RWPE2 (cell line): ENCODE results near the gene PRCC.

Experiments used
- ATAC-seq: fragments of 200-7000 bp; cut with Tn5 transposase; 3 replicates; pipeline ENCODE4 v1.9.1; 2021; ENCODE audit warnings: low read depth
- DNase-seq: peaks from one replicate; pipeline ENCODE4 v3.0.0-alpha.2; 2020; ENCODE audit warnings: low spot score
- H3K27ac ChIP-seq: fragments of 450-650 bp; 2 replicates; pipeline ENCODE4 v1.5.1; 2017; ENCODE audit warnings: mild to moderate bottlenecking; ENCODE audit not compliant: poor library complexity, severe bottlenecking
- H3K27me3 ChIP-seq: fragments of 250-450 bp; sonication (Bioruptor Pico); 2 replicates; pipeline ENCODE4 v1.5.1; 2021; ENCODE audit warnings: mild to moderate bottlenecking, moderate library complexity; ENCODE audit not compliant: insufficient read depth, poor library complexity, severe bottlenecking
- H3K36me3 ChIP-seq: fragments of 250-450 bp; sonication (Bioruptor Pico); 2 replicates; pipeline ENCODE4 v1.5.1; 2020; ENCODE audit warnings: low read depth, mild to moderate bottlenecking, moderate library complexity
- H3K4me1 ChIP-seq: fragments of 250-450 bp; sonication (Bioruptor Pico); 2 replicates; pipeline ENCODE4 v1.5.1; 2021; ENCODE audit warnings: mild to moderate bottlenecking, moderate library complexity; ENCODE audit not compliant: insufficient read depth, poor library complexity, severe bottlenecking
- H3K4me3 ChIP-seq: fragments of 250-450 bp; sonication (Bioruptor Pico); 2 replicates; pipeline ENCODE4 v1.5.1; 2021; ENCODE audit warnings: mild to moderate bottlenecking, moderate library complexity; ENCODE audit not compliant: severe bottlenecking
- H3K9me3 ChIP-seq: fragments of 250-450 bp; sonication (Bioruptor Pico); 2 replicates; pipeline ENCODE4 v1.5.1; 2021; ENCODE audit warnings: mild to moderate bottlenecking, moderate library complexity; ENCODE audit not compliant: severe bottlenecking
- CTCF ChIP-seq: fragments of 450-650 bp; IDR thresholded peaks from one replicate; pipeline ENCODE4 v1.5.1; 2017; ENCODE audit warnings: mild to moderate bottlenecking, moderate library complexity; ENCODE audit not compliant: poor library complexity, severe bottlenecking

Gene PRCC

GRCh38 chr1:156802421-156802935 is 35.1 kb downstream of the PRCC start:
- ATAC-seq = no peak
- no peak for TF ChIP-seq CTCF
- H3K4me3 ChIP-seq = no peak overlapping the region
- H3K27ac ChIP-seq = no peak overlapping the region
- H3K27me3 ChIP-seq = no peaks in the 10 kb centered on the region
- H3K9me3 ChIP-seq = no peaks in the 10 kb centered on the region
- no peak for DNase-seq
- peaks cover 34% of the 10 kb centered on the region for H3K36me3 ChIP-seq
- H3K4me1 ChIP-seq = no peaks in the 10 kb centered on the region

- ATAC-seq (no peak), DNase-seq (no peak)
- TF ChIP-seq CTCF = no peak
- H3K9me3 ChIP-seq = no peaks in the 10 kb centered on the region
- no peak overlapping the region for H3K27ac ChIP-seq
- H3K4me3 ChIP-seq = no peak overlapping the region
- H3K27me3 ChIP-seq = no peaks in the 10 kb centered on the region
- peaks cover 26% of the 10 kb centered on the region for H3K36me3 ChIP-seq
- H3K4me1 ChIP-seq = no peaks in the 10 kb centered on the region
These were observed 35.9 kb downstream of the PRCC start for GRCh38 chr1:156803086-156803851.

GRCh38 chr1:156804026-156804425 is 36.7 kb downstream of the PRCC start:
- no peak for ATAC-seq
- Histone ChIP-seq H3K27me3 (no peaks in the 10 kb centered on the region), H3K36me3 (peaks cover 19% of the 10 kb centered on the region), H3K9me3 (no peaks in the 10 kb centered on the region), H3K27ac (no peak overlapping the region), H3K4me1 (no peaks in the 10 kb centered on the region), H3K4me3 (no peak overlapping the region)
- TF ChIP-seq CTCF = no peak
- DNase-seq = no peak

GRCh38 chr1:156804572-156805243 is 37.4 kb downstream of the PRCC start:
- H3K4me1 ChIP-seq = no peaks in the 10 kb centered on the region
- peaks cover 12% of the 10 kb centered on the region for H3K36me3 ChIP-seq
- no peak for TF ChIP-seq CTCF
- H3K4me3 ChIP-seq = no peak overlapping the region
- no peak overlapping the region for H3K27ac ChIP-seq
- 0 out of 3 replicates have a peak, but pooled peaks have one; percentile 7 for ATAC-seq
- H3K9me3 ChIP-seq = no peaks in the 10 kb centered on the region
- DNase-seq = no peak
- no peaks in the 10 kb centered on the region for H3K27me3 ChIP-seq
